Endometrial microvascular endothelial cells (primary cell): ENCODE results near the gene MYO3B. TPM values are rescaled to one million over a fixed set of nuclear protein-coding genes. Genes with fewer than 3 reads are reported as not detected.

Experiments
- in situ Hi-C: cut with HindIII; loops from 2 replicates; pipeline ENCODE4 v1.10.0; 2017; ENCODE audit warnings: low sequenced_read_pairs, low pct_unique_long_range_greater_than_20kb; ENCODE audit errors: inconsistent ontology term
- total RNA-seq: library from RNA; depleted of rRNA; stranded (reverse); fragments of >200 nt; gene quantifications from one replicate; pipeline ENCODE4 v1.2.3, GENCODE V29; 2015; ENCODE audit errors: inconsistent ontology term

Gene MYO3B
- total RNA-seq, 1 donor from 2014 or later: not detected

DNA sequence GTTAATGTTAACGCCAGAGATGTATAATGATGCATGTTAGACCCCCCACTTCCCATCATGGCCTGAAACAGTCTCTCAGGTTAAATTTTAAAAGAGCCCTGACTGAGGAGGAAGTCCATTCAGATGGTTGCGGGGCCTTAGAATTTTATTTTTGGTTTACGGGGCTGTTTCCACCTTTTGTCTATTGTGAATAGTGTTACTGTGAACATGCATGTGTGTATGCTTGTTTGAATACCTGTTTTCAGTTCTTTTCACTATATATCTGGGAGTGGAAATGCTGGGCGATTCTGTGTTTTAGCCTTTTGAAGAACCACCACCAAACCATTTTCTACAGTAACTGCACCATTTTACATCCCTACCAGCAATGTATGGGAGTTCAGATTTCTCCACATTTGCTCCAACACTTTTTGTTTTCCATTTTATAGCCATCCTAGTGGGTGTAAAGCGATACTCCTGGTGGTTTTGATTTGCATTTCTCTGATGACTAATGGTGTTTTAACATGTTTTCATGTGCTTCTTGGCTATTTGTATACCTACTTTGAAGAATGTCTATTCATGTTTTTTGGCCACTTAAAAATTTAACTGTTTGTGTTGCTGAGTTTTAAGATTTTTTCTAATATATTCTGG lies 133.0 kb downstream of the MYO3B start:
- in situ Hi-C loops: no loop called here

- in situ Hi-C loops: no loop called here
These were observed 135.5 kb downstream of the MYO3B start for GRCh38 chr2:170313347-170313991.

GRCh38 chr2:170313992-170314348 lies 136.0 kb downstream of the MYO3B start:
- in situ Hi-C loops: no loop called here

- in situ Hi-C loops: no loop called here
These were observed 136.9 kb downstream of the MYO3B start for GRCh38 chr2:170314744-170315447.

DNA sequence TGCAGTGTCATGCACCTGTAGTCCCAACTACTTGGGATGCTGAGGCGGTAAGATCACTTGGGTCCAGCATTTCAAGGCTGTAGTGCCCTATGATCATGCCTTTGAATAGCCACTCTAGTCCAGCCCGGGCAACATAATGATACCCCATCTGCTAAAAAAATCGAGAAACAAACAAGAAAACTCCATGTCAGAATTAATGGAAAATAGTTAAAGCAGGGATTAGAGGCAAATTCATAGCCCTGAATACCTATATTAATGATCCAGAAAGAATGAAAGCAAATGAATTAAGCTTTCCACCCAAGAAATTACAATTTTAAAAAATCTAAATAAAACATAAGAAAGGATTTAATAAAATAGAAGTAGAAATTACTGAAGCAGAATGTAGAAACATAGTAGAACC lies 143.0 kb downstream of the MYO3B start:
- in situ Hi-C loops: no loop called here

DNA sequence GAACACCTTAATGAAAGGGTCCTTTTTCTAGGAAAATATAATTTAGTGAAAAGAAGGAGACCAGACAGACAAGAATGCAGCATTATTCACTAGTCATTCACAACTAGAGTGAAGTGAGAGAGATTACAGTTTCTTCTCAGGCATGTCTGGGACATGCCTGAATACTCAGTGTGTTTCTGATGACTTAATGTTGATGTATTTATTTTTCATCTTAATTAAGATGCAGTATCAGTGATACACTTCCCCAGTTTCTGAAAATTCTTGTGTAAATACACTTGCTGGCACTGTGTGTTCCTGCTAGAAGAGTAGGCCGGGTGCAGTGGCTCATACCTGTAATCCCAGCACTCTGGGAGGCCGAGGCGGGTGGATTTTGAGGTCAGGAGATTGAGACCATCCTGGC lies 143.6 kb downstream of the MYO3B start:
- in situ Hi-C loops: no loop called here

- in situ Hi-C loops: no loop called here
These were observed 144.3 kb downstream of the MYO3B start for GRCh38 chr2:170322140-170322766.

GRCh38 chr2:170323743-170324142 lies 145.8 kb downstream of the MYO3B start:
- in situ Hi-C loops: no loop called here

DNA sequence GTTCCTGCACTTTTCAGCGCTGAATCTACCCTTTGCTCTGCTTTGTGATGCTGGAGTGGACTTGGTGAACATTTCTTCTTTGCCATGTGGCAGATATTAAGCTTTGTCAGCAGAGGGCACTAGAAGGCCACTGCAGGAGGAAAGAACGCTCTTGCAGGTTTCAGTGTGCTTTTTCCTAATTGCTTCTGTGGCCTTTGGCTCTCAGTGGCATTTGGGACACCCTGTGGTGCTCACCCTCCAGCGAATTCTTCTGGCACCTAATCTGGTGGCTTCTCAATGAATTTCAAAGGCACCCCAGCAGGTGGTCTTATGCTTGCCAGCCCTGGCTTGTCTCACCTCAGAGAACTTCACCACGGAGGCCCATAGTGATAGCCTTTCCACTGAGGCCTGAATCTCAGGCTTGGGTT lies 146.7 kb downstream of the MYO3B start:
- in situ Hi-C loops: no loop called here

- in situ Hi-C loops: no loop called here
These were observed 152.9 kb downstream of the MYO3B start for GRCh38 chr2:170330881-170331280.

DNA sequence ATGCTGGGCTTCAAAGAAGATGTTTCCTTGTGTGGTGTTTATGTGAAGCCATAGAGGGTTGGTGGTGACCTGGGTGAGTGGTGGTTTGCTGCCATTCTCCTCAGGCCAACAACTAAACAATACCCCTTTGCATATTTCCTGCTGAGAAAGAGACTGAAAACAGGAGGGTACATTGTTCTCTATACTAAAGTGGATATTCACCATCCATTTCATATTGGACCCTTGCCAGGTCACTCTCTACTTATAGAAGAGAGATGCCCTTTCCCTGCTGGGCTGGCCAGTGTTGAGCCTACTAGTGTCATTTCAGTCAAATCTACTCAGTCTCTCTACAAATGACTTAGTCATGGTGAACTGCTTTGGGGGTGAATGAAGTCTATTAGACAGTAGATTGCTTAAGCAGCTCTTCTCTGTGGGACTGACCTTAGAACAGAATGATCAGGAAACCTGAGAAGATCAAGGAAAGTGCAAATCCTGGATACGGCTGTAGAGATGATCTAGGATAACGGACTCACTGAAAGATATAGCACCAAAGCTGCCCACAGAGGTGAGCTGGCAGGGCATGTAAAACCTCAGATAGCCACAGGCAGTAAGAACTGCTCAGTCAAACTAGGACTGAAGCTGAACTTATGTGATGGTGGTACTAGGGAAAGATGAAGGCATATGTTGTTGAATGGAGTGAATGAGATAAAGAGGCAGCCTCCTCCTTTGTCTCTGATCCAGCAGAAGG lies 154.9 kb downstream of the MYO3B start:
- in situ Hi-C loops: no loop called here

GRCh38 chr2:170335351-170335750 lies 157.4 kb downstream of the MYO3B start:
- in situ Hi-C loops: no loop called here

GRCh38 chr2:170336408-170336807 lies 158.5 kb downstream of the MYO3B start:
- in situ Hi-C loops: no loop called here

DNA sequence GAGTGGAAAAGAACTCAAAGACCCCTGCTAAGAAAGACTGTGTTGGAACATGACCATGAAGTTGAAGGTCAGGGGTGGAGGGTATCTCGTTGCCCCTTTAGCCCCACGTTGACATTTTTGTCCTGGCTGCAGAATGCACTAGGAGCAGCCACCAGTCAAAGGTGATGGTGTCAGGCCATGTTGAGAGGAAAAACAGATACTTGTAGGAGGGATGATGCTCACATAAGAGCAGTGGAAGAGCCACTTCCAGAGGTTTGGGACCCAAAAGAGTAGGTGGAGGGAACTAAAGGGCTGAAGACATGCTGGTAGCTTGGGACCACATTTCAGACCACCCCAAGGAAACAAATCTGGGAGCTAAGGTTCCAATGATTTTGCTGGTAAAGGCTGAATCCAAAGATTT lies 159.0 kb downstream of the MYO3B start:
- in situ Hi-C loops: no loop called here

GRCh38 chr2:170339322-170339721 lies 161.4 kb downstream of the MYO3B start:
- in situ Hi-C loops: no loop called here

DNA sequence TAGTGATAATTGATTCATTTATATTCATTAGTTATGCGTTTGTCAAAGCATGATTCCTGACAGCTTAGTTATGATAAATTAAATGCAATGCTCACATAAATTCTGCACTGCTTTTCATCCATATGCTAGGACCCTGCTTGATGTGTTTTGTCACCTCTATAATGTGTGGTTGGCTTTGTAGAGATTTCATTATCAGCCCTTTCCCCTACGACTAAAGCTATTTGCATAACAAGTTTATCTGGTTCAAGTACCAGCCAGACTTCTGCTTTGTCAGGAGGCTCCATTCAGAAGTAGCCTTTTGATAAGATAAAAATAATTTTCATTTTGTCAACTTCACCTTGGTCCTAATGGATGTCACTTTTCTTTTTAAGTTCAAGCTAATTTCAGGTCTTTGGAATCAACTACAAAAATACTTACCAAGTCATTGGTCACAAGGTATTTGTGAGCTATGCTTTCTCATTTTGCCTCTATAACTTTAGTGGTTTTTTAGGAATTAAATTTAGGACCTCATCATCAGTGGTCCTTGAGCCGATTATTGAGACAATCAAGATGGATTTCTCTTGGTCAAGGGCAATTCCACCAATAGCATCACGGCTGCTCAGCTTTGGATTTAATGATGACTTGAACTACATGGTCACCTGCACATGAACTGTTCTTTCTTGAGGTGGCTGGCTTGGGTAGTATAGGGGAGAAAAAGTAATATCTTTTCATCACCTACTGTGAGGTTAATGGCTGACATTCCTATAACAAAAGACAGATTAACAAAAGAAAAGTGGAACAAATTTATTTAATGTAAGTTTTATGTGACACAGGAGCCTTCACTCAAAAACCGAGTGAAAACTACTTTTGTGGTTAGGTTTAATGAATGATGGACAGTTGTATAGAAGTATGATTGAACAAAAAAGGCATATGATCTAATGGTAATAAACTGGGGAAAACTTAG lies 162.1 kb downstream of the MYO3B start:
- in situ Hi-C loops: no loop called here

GRCh38 chr2:170340693-170341068 lies 162.7 kb downstream of the MYO3B start:
- in situ Hi-C loops: no loop called here
